Measurements from ENCODE around the gene ZFYVE28.

Gene ZFYVE28

GRCh38 chr4:2333356-2333841 lies 85.0 kb downstream of the ZFYVE28 start:
- DNase-seq, result no peak

- DNase-seq, result no peak
These were observed 85.5 kb downstream of the ZFYVE28 start for GRCh38 chr4:2332976-2333319.

GRCh38 chr4:2332201-2332975 lies 86.1 kb downstream of the ZFYVE28 start:
- no peak for DNase-seq

- DNase-seq, result no peak
These were observed 86.8 kb downstream of the ZFYVE28 start for GRCh38 chr4:2331519-2332200.

GRCh38 chr4:2331043-2331420 lies 87.4 kb downstream of the ZFYVE28 start:
- DNase-seq, result no peak

GRCh38 chr4:2330091-2331042 lies 88.1 kb downstream of the ZFYVE28 start:
- DNase-seq, result no peak

GRCh38 chr4:2327579-2327978 lies 90.9 kb downstream of the ZFYVE28 start:
- DNase-seq, result no peak

- no peak for DNase-seq
These were observed 93.6 kb downstream of the ZFYVE28 start for GRCh38 chr4:2324891-2325290.

GRCh38 chr4:2322841-2323240 lies 95.6 kb downstream of the ZFYVE28 start:
- DNase-seq, result no peak

GRCh38 chr4:2322227-2322626 lies 96.2 kb downstream of the ZFYVE28 start:
- DNase-seq, result no peak

- DNase-seq, result no peak
These were observed 96.9 kb downstream of the ZFYVE28 start for GRCh38 chr4:2321279-2322196.

GRCh38 chr4:2320746-2321145 lies 97.7 kb downstream of the ZFYVE28 start:
- DNase-seq, result no peak

- DNase-seq, result no peak
These were observed 98.3 kb downstream of the ZFYVE28 start for GRCh38 chr4:2320152-2320551.

- no peak for DNase-seq
These were observed 99.6 kb downstream of the ZFYVE28 start for GRCh38 chr4:2318885-2319284.

GRCh38 chr4:2318476-2318875 lies 100.0 kb downstream of the ZFYVE28 start:
- DNase-seq, result no peak

- DNase-seq, result no peak
These were observed 105.1 kb downstream of the ZFYVE28 start for GRCh38 chr4:2313366-2313765.

GRCh38 chr4:2306773-2307410 lies 111.6 kb downstream of the ZFYVE28 start:
- no peak for DNase-seq

- DNase-seq, result no peak
These were observed 112.5 kb downstream of the ZFYVE28 start for GRCh38 chr4:2305766-2306501.

GRCh38 chr4:2304877-2305561 lies 113.4 kb downstream of the ZFYVE28 start:
- DNase-seq, result no peak

Data from hypothalamus (tissue), 51 donors.